Ovary (tissue), 3 donors: ENCODE measurements around the gene MAPK8IP3.

Experiments
- CTCF ChIP-seq, 3 donors: fragments of 450-650 bp in 2 of 3; fragments of 200-600 bp in 1 of 3; IDR thresholded peaks; one replicate each; pipeline versions ENCODE4 v1.5.1 to v1.8.0; 2016 to 2022; ENCODE audit warnings: antibody characterized with exemption in 3 of 3, mild to moderate bottlenecking in 1 of 3
- EP300 ChIP-seq: sonication (generic); formaldehyde crosslinking; IDR thresholded peaks from one replicate; pipeline ENCODE4 v1.6.1; 2017; ENCODE audit warnings: antibody characterized with exemption
- POLR2A ChIP-seq: fragments of 450-650 bp; IDR thresholded peaks from one replicate; pipeline ENCODE4 v1.6.1; 2017; ENCODE audit warnings: antibody characterized with exemption, mild to moderate bottlenecking, moderate library complexity
- donor health status: DM: no; HTN: no; CAD: no.

- TF ChIP-seq CTCF (IDR thresholded peaks at IDR 0.05) (no peak), POLR2A (no peak), EP300 (no peak)
Measured at GRCh38 chr16:1744338-1744840, 38.4 kb downstream of the MAPK8IP3 start.
